Endothelial cell of umbilical vein (primary cell): Measurements from ENCODE around the gene LRRC27. TPM values are rescaled to one million over a fixed set of nuclear protein-coding genes. Genes with fewer than 3 reads are reported as not detected.

ENCODE experiments used
- BruUV-seq: library from RNA; stranded (reverse); fragments of 400-500 nt; replicated peaks from 2 replicates; lab custom pipeline; 2021; lab: Mats Ljungman, UMichigan
- CTCF ChIA-PET: fragments of 300-600, 350-600 bp; sonication (Branson Sonifier 250); formaldehyde crosslinking; loops from one replicate; lab custom pipeline; 2021; ENCODE audit warnings: antibody characterized with exemption, inconsistent platforms; lab: Charles Lee
- POLR2A ChIA-PET: fragments of 300-600, 350-600 bp; sonication (Branson Sonifier 250); formaldehyde crosslinking; loops from one replicate; lab custom pipeline; 2021; ENCODE audit warnings: antibody characterized with exemption, inconsistent platforms; lab: Charles Lee
- DNase-seq: peaks from one replicate; pipeline ENCODE4 v3.0.0-alpha.2; 2011; ENCODE audit warnings: low read depth, low spot score
- FAIRE-seq: peaks from 2 replicates; lab custom pipeline; 2011; peaks lifted over from hg19 to GRCh38; lab: Jason Lieb, UNC
- H2AFZ ChIP-seq: 2 replicates; pipeline ENCODE4 v1.6.0; 2012; ENCODE audit warnings: low read depth, low read length, control low read depth, inconsistent platforms
- H3K27ac ChIP-seq: 2 replicates; pipeline ENCODE4 v1.5.1; 2011; ENCODE audit warnings: low read depth, mild to moderate bottlenecking, control low read depth, low read length, moderate library complexity; ENCODE audit not compliant: insufficient read depth
- H3K27me3 ChIP-seq, 2 experiments: 2 replicates each; pipeline versions ENCODE4 v1.6.0 to v1.6.1; 2011; ENCODE audit warnings: low read length in 2 of 2, mixed read lengths in 1 of 2; ENCODE audit not compliant: control insufficient read depth in 2 of 2, insufficient read depth in 2 of 2
- H3K36me3 ChIP-seq, 2 experiments: 2 replicates in 1 of 2; 3 replicates in 1 of 2; pipeline ENCODE4 v1.5.1; 2011; ENCODE audit warnings: low read length in 2 of 2, mild to moderate bottlenecking in 1 of 2, moderate library complexity in 1 of 2; ENCODE audit not compliant: control insufficient read depth in 2 of 2, insufficient read depth in 2 of 2; ENCODE audit errors: extremely low read depth in 1 of 2
- H3K4me1 ChIP-seq: 3 replicates; pipeline ENCODE4 v1.5.1; 2011; ENCODE audit warnings: mild to moderate bottlenecking, low read length; ENCODE audit not compliant: control insufficient read depth, insufficient read depth; ENCODE audit errors: extremely low read depth
- H3K4me2 ChIP-seq: 2 replicates; pipeline ENCODE4 v1.6.1; 2011; ENCODE audit warnings: low read length, control low read depth, mixed read lengths; ENCODE audit not compliant: insufficient read depth
- H3K4me3 ChIP-seq, 3 experiments: fragments of 200-600 bp in 1 of 3; sonication (generic), shearing (Covaris generic) in 1 of 3; replicated peaks in 1 of 3; 2 replicates each; pipeline ENCODE4 v1.5.1; 2011 to 2016; ENCODE audit warnings: control low read depth in 3 of 3, low read length in 3 of 3, mild to moderate bottlenecking in 2 of 3, inconsistent platforms in 1 of 3, low read depth in 1 of 3, moderate library complexity in 1 of 3; ENCODE audit not compliant: insufficient read depth in 1 of 3
- H3K79me2 ChIP-seq: 2 replicates; pipeline ENCODE4 v1.6.0; 2012; ENCODE audit warnings: low read length, inconsistent platforms; ENCODE audit not compliant: control insufficient read depth, insufficient read depth
- H3K9ac ChIP-seq: replicated peaks from 2 replicates; pipeline ENCODE3; 2011; ENCODE audit warnings: low read length, control low read depth; ENCODE audit not compliant: insufficient read depth; ENCODE audit errors: extremely low read depth
- H3K9me1 ChIP-seq: replicated peaks from 3 replicates; pipeline ENCODE4 v1.6.0; 2011; ENCODE audit warnings: mild to moderate bottlenecking, low read length; ENCODE audit not compliant: control insufficient read depth, insufficient read depth; ENCODE audit errors: extremely low read depth
- H3K9me3 ChIP-seq: replicated peaks from 2 replicates; pipeline ENCODE4 v1.5.1; 2012; ENCODE audit warnings: low read length, inconsistent platforms; ENCODE audit not compliant: control insufficient read depth, insufficient read depth
- H4K20me1 ChIP-seq: replicated peaks from 2 replicates; pipeline ENCODE3; 2011; ENCODE audit warnings: mild to moderate bottlenecking, low read length; ENCODE audit not compliant: control insufficient read depth, insufficient read depth; ENCODE audit errors: extremely low read depth
- GATA2 ChIP-seq: IDR thresholded peaks from 2 replicates; pipeline ENCODE4 v1.7.0; 2011; ENCODE audit warnings: low read depth, mild to moderate bottlenecking, moderate library complexity, mixed read lengths, low read length; ENCODE audit not compliant: insufficient read length, insufficient read depth
- JUN ChIP-seq: IDR thresholded peaks from 2 replicates; pipeline ENCODE4 v1.6.1; 2011; ENCODE audit warnings: borderline replicate concordance, low read depth; ENCODE audit not compliant: insufficient read length, insufficient read depth
- dilution Hi-C: fragments of 300-500 bp; cut with MboI; formaldehyde crosslinking; loops from one replicate; pipeline ENCODE4 v1.15.0; 2019; ENCODE audit warnings: low sequenced_read_pairs; ENCODE audit not compliant: extremely low pct_ligation_motif_present
- intact Hi-C: fragments of 100-400 bp; cut with micrococcal nuclease; formaldehyde crosslinking; loops from one replicate; pipeline ENCODE4 v1.10.0; 2022
- polyA plus RNA-seq, 4 experiments: library from polyadenylated mRNA; depleted of rRNA in 3 of 4; stranded (reverse) in 3 of 4; unstranded in 1 of 4; fragments of >200 nt; gene quantifications; 2 replicates each; pipeline versions ENCODE4 v1.2.1 to v1.2.3, GENCODE V29; 2011 to 2012; ENCODE audit warnings: missing spikeins in 1 of 4
- total RNA-seq: library from RNA; stranded (reverse); gene quantifications from 2 replicates; pipeline ENCODE4 v1.2.3, GENCODE V29; 2021
- TF ChIP-seq, protein P1 (sequence below), 2 donors: IDR thresholded peaks; 1 replicate in 1 of 2; 2 replicates in 1 of 2; pipeline ENCODE4 v1.5.1; 2011; ENCODE audit warnings: low read length in 2 of 2, mild to moderate bottlenecking in 2 of 2, moderate library complexity in 2 of 2, control low read depth in 1 of 2, inconsistent platforms in 1 of 2, low read depth in 1 of 2; ENCODE audit not compliant: insufficient read depth in 1 of 2; ENCODE audit errors: extremely low read depth in 1 of 2

The LRRC27 gene
- total and polyA plus RNA-seq, 2 donors (not counting 3 experiments of a cell fraction or from before 2014, with no cell fraction given) = 8.3 to 13.6 TPM

DNA sequence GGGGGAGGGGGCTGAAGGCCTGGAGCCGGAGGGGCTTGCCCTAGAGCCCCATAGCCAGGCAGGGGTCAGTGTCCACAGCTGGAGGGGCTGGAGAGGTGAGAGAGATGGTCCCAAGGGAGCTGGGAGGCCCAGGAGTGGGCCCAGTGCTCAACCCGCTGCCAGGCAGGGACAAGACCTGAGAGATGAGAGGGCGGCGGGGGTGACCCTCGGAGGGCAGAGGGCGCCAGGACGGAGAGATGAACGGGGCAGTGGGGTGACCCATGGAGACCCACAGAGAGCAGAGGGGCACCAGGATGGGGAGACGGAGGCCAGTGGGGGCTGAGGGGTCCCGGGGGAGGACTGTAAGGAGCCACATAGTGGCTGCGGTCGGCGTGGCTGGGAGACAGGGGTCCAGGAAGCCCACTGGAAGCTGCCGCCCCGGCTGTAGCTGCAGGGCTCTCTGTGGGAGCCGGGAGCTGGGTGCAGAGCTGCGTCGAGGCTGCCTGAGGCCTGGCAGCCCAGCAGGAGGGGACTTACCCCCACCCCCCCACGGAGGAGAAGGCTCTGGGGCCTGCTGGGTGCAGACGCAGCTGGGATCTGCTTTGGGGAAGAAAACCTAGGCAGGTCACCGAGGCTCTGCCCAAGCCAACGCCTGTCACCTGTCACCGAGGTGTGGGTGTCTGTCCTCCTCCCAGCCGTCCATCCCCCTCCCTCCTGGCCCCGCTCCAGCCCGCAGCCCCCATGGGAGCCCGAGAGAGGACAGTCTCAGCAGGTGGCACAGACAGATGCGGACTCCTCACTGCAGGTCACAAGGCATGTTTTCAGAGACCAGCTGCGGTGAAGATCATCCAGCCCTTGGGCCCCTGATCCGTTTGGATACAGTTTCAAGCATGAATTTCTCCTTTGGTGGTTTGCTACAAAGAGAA, 90.1 kb downstream of the LRRC27 start:
- Histone ChIP-seq H4K20me1 (no peaks in the 10 kb centered on the region), H3K4me1 (peaks cover 15% of the 10 kb centered on the region), H3K27ac (no peak overlapping the region), H3K27me3 (no peaks in the 10 kb centered on the region), H3K9ac (no peak overlapping the region), H3K9me1 (no peaks in the 10 kb centered on the region), H2AFZ (no peak overlapping the region), H3K4me2 (no peak overlapping the region), H3K79me2 (no peaks in the 10 kb centered on the region), H3K36me3 (no peaks in the 10 kb centered on the region), H3K4me3 (no peak overlapping the region), H3K9me3 (no peaks in the 10 kb centered on the region)
- no peak for DNase-seq
- intact Hi-C loops = no loop called here
- no TSS peak for BruUV-seq
- TF ChIP-seq JUN = no peak
- no peak for TF ChIP-seq GATA2
- TF ChIP-seq, protein P1, sequence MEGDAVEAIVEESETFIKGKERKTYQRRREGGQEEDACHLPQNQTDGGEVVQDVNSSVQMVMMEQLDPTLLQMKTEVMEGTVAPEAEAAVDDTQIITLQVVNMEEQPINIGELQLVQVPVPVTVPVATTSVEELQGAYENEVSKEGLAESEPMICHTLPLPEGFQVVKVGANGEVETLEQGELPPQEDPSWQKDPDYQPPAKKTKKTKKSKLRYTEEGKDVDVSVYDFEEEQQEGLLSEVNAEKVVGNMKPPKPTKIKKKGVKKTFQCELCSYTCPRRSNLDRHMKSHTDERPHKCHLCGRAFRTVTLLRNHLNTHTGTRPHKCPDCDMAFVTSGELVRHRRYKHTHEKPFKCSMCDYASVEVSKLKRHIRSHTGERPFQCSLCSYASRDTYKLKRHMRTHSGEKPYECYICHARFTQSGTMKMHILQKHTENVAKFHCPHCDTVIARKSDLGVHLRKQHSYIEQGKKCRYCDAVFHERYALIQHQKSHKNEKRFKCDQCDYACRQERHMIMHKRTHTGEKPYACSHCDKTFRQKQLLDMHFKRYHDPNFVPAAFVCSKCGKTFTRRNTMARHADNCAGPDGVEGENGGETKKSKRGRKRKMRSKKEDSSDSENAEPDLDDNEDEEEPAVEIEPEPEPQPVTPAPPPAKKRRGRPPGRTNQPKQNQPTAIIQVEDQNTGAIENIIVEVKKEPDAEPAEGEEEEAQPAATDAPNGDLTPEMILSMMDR (IDR thresholded peaks at IDR 0.05; ENCODE audit: extremely low read depth in 1 of 2, insufficient read depth in 1 of 2, low read depth in 1 of 2, low read length in 2 of 2) = no peak
- dilution Hi-C loops = no loop called here
- CTCF ChIA-PET = interaction anchor here (1.0 to 2.2 kb wide), 2 partner anchors 11 to 30 kb away, joined by 3 to 7 read pairs; no protein-coding TSS in a partner anchor
- POLR2A ChIA-PET = interaction anchor here (0.7 kb wide), 1 partner anchor 9 kb away, joined by 3 read pairs; no protein-coding TSS in a partner anchor
- no peak for FAIRE-seq
